IPS DF 4.7 (cell line): ENCODE results near the gene PCMT1.
"Not testable (repeated sequence)": the region's sequence is repeated elsewhere in the genome, so short reads cannot be mapped to it uniquely, and the experiment has no call there.

Experiments used
- DNase-seq: peaks from one replicate; pipeline ENCODE4 v3.0.0-alpha.2; 2013; ENCODE audit warnings: low spot score; ENCODE audit errors: extremely low read depth

Gene PCMT1

DNA sequence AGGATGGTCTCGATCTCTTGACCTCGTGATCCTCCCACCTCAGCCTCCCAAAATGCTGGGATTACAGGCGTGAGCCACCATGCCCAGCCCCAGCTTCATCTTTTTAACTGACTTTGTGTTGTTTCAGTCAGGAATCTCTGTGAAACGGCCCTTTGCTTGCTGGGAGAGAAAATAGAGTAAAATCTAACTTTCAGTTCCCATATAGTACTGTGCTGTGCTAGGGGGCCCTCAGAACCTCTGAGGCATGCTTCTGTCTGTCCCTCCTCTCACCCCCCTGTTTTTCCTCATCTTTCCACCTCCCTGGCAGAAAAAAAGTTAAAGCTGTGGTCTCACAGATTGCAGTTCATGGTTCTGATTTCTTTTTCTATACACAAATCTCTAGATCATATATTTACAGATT, 66.2 kb downstream of the PCMT1 start:
- DNase-seq, result no peak

DNA sequence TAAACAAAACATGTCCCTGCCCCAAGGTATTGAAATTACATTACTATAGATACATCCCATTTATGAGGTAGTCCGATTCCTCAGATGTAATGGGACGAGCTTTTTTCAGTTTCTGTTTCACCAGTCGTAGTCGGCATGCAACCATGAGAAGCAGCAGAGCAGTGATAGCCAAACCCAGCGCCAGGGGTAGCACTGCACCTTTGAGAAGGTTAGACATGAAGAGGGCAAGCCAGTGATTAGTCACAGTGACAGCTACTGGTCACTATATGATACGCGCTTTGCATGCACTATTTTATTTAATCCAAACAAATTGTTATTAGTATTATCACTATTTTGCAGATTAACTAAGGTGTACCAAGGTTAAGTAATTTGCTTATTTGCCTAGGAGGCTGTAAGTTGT, 71.0 kb downstream of the PCMT1 start:
- DNase-seq, result no peak

DNA sequence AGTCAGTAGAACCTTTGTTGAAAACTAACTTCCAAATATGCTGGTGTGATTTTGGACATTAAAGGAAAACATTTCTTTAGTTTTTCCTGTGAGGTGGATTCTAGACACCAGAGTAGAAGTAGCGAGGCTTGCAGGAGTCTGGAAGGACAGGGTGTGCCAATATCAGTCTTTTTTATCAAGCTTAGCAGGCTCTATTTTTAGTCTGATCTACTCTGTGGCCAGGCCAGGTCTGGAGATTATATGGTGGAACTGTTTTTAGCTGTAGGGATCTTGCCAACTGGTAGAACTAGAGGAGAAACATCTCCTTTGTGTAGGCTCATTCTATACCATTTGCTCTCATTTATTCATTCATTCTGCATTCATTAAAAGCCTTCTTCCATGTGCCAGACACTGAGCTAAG, 72.0 kb downstream of the PCMT1 start:
- DNase-seq, result no peak

DNA sequence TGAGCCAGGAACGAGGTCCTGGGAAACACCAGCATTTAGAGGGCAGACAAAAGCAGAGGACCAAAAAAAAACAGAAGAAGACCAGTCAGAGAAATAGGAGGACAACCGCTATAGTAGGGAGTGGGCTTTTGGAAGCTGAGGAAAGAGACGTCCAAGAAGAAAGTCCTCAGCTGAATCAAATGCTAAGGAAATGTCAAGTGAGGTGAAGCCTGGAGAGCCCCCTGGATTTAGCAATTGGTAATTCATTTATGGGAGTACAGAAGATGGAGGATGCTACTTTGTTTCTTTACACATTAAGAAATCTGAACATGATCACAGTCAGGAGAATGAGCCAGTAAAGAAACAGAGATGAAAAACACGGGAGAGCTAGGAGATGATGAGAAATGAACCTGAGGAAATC, 73.5 kb downstream of the PCMT1 start:
- no peak for DNase-seq

DNA sequence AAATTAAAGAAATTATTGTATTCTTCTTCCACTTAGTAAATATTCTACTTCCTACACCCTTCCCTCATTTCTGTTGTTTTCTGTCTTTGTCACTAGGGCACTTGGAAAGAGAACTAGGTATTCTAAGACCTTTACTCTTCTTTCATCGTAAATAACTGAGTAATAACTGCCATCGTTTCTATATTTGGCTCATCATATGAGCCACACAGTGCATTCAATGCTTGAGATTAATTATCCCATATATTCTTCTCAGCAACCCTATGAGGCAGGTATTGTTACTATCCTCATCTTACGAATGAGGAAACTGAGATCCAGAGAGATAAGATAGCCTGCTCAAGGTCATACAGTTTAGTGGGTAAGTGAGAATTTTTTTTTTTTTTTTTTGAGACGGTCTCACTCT, 75.8 kb downstream of the PCMT1 start:
- DNase-seq, result no peak

DNA sequence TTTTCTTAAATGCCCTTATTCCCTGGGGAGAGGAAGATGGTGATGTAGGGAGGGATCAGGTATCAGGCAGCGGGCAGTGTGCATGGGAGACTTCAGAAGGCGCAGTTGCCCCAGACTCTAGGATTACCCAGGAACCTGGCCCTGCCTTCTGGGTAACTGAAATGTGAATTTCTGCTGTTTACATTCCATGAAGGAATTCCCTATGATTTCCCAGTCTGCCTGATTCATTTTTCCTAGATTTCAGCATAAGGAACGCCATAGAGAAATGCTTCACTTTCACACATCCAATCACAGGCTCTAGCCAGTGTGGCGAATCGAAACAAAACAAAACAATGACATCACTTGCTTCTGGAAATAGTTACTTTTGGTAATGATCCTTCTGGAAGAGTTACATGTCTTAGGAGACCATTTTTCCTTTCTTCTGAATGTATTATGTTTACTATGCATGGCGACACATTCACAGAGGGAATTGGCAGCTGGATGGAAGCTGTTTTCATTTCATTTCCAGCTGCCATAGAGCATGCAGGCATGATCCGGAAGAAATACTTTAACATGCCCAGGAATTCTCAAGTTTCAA, 81.3 kb downstream of the PCMT1 start:
- DNase-seq, result no peak

DNA sequence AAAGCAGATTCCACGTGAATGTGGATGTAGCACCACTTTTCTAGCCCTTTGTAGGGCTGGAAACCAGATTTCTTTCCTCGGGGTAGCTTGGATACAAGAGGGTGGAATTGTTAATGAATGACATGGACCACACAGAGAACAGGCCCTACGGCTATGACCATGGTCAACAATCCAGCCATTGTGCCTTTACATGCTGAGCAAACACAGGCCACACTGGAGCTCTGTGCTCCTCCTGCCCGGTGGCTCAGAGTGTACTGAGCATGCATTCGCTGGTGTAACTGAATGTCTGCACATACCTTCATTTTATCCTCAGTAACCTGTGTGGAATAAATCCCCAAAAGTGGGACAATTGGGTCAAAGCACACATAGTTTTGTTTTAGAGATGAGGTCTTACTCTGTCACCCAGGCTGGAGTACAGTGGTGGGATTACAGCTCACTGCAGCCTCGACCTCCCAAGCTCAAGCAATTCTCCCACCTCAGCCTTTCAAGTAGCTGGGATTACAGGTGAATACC, 81.8 kb downstream of the PCMT1 start:
- no peak for DNase-seq

DNA sequence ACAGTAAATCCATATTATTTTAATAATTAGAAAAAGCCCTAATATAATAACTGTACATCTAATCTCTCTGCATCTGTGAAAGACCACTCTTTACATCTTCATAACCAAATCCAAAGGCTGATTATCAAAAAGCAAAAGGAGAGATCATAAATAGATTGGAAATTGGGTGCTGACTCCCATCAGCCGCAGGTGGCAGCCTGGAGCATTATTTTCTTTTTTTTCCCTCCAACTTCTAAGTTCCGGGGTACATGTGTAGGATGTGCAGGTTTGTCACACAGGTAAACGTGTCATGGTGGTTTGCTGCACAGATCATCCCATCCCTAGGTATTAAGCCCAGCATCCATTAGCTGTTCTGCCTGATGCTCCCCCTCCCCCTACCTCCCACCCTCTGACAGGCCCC, 84.1 kb downstream of the PCMT1 start:
- no peak for DNase-seq

DNA sequence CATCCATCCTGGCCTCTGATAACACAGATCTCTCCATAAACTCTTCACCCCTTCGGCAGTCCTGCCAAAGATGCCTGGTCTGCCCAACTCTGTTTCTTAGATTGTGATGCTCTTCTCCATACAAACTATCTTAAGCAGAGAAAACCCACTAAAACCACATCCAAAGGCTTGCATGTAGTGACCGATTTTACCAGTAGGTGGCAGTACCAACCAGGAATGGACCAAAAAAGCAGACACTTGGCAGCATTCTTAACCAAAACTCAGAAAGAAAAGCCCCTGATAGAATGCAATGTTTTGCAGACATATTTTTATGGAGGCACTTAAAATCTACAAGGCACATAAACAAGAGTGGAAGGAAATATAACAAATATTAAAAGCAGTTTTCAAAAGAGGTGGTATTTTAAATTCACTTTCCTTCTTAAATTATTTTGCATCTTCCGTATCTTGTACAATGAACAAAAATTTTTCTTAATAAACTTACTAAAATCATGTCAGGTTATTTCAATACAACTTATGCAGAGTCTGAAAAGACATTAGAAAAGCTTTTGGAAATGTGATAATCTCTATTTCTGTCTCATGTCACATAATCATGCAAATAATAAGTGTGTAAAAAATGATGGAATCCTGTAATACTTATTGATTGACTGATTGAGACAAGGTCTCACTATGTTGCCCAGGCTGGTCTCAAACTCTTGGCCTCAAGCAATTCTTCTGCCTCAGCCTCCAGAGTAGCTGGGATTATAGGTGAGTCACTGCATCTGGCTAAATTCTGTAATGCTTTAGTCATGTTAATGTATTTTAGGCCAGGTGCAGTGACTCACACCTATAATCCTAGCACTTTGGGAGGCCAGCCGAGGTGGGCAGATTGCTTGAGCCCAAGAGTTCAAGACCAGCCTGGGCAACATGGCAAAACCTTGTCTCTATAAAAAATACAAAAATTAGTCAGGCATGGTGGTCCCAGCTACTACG, 85.3 kb downstream of the PCMT1 start:
- peak; percentile 30 for DNase-seq

DNA sequence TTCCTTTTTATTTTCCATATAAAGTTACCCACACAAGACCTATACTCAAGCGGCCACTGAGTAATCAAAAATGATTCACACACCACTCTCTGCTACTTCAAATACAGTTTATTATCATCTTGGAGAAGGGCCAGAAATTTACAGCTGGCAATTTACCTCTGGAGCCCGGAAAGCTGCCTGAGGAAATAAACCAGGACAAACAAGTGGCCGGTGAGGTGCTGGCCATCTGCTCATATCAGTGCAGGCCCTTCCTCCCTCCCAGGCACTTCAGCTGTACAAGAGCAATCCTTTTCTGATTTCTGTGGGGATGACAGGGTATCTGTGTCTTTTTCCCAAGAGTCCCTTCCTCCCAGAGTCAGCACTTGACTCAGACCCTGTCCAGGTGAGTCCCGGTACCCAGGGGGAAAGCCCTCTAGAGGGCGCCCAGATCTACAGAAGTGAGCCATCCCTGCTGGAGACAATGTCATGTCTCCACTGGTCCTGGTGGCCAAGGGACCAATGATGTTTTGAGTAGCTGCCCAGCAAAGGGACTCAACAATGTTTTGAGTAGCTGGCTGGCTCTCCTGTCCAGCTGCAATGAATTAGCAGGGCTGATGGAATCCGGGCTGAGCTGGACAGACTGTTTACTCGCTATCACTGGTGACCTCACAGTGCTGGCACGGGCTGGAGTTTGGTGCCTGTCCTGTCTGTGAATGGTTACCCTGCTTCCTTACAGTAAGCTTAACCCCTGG, 91.0 kb downstream of the PCMT1 start:
- no peak for DNase-seq

DNA sequence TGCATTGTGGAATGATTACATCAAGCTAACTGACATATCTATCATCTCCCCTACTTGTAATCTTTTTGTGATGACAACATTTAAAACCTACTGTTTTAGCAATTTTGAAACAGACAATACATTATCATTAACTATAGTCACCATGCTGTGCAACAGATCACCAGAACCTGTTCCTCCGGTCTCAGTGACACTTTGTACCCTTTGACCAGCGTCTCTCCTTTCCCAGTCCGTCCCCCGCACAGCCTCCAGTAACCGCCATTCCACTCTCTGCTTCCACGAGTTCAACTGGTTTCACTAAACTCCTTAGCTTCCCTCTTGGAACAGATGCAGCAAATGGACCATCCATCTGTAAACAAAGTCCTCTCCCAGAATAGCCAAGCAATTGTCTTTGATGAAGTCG, 92.8 kb downstream of the PCMT1 start:
- DNase-seq, result no peak

DNA sequence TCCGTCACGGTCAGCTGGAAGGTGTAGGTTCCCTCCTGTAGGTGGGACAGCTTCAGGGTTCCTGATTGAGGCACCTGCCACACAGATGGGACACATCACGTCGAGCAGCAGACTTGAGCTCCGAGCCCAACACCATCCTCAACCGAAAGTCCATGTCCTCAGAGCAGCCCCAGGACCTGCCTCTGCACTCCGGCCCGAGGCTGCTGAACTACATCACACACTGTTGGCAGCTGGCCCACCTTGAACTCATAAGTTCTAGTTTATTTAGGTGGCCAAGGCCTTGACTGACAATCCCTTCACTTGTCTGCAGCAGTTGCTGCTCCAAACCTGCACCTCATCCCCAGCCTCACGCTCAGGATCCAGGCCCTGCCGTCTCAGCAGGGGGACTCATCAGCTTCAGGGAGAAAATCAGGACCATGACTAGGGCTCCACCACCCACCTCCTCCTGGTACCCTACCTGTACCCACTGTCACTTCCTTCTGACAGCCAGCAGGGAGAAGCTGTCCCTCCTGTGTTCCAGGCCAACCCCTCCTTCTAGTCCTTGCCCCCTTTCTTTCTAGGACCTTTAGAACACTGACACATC, 93.6 kb downstream of the PCMT1 start:
- no peak for DNase-seq

DNA sequence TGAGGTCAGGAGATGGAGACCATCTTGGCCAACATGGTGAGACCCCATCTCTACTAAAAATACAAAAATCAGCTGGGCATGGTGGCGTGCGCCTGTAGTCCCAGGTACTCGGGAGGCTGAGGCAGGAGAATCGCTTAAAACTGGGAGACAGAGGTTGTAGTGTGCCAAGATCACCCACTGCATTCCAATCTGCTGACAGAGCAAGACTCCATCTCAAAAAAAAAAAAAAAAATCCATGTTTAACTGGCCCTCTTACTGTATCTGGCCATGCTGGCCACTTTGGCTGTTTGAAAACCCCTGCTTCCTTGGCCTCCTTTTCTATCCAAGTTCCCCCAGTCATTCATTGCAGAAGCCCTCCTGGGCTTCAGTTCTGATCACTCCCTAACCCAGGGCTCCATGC, 94.5 kb downstream of the PCMT1 start:
- not testable (repeated sequence) for DNase-seq

DNA sequence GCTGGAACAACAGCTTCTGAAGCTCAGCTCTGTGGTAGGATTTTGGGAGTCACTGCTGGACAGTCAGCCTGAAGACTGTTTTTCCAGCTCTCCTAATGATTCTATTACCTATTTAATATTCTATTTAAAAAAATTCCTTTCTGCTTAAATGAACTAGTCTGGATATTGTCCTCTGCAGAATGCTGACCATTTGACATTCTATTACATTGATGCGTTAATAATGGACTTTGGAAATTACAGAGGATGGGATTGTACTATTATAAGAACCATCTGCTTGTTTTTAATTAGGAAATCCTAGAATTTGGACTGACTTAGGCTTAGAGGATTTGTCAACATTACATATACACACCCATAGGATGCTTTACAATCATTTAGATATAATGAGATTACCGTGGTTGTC, 94.9 kb downstream of the PCMT1 start:
- no peak for DNase-seq

DNA sequence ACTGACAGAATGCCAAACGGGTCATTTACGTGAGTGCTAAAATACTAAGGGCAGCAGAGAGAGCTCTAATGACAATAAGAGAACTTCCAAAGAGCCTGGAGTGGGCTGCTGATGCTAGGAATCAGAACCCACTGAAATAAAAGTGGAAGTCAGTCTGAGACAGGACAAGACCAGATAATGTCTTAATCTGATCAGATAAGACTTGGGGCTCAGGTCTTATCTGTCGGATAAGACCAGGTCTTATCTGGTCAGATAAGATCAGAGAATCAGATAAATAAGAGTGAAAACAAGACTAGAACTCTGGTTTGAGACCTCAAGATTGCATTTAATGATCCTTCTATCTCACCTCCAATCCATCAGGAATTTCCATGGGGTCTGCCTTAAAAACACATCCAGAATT, 96.0 kb downstream of the PCMT1 start:
- DNase-seq, result no peak

DNA sequence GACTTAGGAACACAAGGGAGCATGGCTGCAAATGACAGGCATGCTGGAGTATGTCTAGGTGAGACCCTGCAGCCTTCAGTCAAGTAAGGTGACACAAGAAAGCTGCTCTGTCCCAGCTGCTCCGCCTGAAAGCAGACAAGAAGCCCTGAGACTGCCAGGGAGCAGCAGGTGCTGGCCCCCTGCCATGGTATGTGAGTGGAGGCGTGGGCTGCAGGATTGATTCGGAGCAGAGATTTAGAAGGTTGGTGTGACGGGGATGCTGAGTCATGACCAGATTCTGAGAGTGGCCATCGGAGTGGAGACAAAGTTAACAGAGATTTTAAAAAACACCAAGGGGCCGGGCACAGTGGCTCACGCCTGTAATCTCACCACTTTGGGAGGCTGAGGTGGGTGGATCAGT, 96.8 kb downstream of the PCMT1 start:
- no peak for DNase-seq

DNA sequence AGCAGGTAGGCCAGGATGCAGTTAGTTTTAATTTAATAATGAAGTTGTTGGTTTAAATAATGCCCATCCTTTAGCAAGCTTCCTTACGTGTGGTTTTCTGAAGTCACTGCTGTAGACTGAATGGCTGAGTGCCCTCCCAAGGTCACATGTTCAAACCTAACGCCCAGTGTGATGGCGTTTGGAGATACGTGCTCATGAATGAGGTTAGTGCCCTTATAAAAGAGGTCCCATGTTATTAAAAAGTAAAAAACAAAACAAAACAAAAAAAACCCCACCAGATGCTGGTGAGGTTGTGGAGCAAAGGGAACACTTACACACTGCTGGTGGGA, 98.4 kb downstream of the PCMT1 start:
- DNase-seq, result no peak

DNA sequence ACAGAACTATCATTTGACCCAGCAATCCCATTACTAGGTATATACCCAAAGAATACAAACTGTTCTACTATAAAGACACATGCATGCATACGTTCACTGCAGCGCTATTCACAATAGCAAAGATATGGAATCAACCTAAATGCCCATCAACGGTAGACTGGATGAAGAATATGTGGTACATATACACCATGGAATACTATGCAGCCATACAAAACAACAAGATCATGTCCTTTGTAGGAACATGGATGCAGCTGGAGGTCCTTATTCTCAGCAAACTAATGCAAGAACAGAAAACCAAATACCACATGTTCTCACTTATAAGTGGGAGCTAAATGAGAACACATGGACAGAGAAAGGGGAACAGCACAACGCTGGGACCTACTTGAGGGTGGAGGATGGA, 98.8 kb downstream of the PCMT1 start:
- not testable (repeated sequence) for DNase-seq

DNA sequence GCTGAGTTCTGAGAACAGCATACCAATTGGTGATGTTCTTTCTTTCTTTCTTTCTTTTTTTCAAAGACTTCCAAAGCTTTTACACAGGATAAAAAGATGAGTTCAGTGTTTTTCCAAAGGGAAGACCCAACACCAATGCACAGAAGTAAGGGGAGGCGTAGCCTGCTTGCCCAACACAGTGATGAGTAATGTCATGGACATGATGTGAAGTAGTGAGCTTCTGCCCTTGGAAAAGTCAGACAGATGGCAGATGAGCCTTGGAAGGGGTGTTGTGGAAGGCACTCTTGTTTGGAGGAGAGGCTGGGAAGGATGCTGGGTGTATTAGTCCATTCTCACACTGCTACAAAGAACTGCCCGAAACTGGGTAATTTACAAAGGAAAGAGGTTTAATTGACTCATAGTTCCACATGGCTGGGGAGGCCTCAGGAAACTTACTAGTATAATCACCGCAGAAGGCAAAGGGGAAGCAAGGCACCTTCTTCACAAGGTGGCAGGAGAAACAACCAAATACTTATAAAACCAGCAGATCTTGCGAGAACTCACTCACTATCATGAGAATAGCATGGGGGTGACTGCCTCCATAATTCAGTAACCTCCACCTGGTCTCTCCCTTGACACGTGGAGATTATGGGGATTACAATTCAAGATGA, 102.0 kb downstream of the PCMT1 start:
- no peak for DNase-seq

DNA sequence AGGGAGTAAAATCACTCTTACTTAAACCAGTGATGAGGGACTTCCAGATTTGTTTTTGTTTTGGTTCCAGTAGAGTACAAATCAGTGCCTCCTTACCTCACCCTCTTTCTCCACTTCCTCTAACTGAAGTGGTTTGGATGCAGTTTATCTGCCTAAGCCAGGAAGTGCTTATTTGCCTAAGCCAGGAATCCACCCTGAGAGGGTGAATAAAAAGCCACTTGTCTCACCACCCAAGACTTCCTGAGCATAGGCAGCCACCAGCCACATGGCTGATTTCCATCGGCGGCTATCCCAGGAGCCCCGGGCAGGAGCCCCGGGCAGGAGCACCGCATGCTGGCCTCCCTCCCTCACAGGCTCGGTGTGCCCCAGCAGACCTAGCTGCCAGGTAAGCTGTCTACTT, 102.6 kb downstream of the PCMT1 start:
- DNase-seq, result no peak

DNA sequence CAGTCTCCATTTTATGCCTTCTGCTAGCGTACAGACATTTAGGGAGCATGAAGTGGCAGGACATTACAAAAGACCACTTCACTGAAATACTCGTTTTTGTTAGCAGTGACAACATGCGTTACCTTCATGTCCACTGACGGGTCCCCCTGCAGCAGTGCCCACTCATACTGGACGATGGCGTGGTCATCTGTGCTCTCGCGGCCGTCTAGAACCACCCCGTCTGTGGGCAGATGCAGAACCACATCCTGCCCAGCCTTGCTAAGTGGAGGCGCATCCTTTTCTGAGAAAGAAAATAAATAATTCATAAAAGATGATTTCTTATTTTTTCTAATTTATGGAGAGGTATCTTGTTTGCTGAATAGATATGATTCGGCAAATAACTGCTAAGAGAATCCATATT, 103.3 kb downstream of the PCMT1 start:
- DNase-seq, result no peak
